ENCODE measurements around the gene CCDC30. TPM values are rescaled to one million over a fixed set of nuclear protein-coding genes. Genes with fewer than 3 reads are reported as not detected.

Gene CCDC30
- polyA plus RNA-seq, 1 donor (not counting 4 experiments of a cell fraction or from before 2014, with no cell fraction given): 0.35 TPM

- FAIRE-seq (peak; percentile 98), DNase-seq (ENCODE audit: low read depth, low spot score) (peak; percentile 30)
- Histone ChIP-seq H3K9me3 (ENCODE audit: control insufficient read depth, low read depth, low read length) (no peaks in the 10 kb centered on the region), H2AFZ (ENCODE audit: control insufficient read depth, low read length) (no peak overlapping the region), H3K4me3 (ENCODE audit: control insufficient read depth in 2 of 3, extremely low read depth in 1 of 3, insufficient read depth in 2 of 3, low read depth in 1 of 3, low read length in 3 of 3) (peak overlapping the region in 1 of 3 experiments; percentile 50), H4K20me1 (ENCODE audit: control insufficient read depth, extremely low read depth, insufficient read depth, low read length) (no peaks in the 10 kb centered on the region), H3K27me3 (ENCODE audit: control insufficient read depth, extremely low read depth, insufficient read depth, low read length) (no peaks in the 10 kb centered on the region), H3K4me1 (ENCODE audit: control insufficient read depth, extremely low read depth, insufficient read depth, low read length) (peaks cover 15% of the 10 kb centered on the region), H3K9me1 (ENCODE audit: control insufficient read depth, extremely low read depth, insufficient read depth, low read length) (no peaks in the 10 kb centered on the region), H3K9ac (ENCODE audit: control insufficient read depth, extremely low read depth, insufficient read depth, low read length) (no peak overlapping the region), H3K79me2 (ENCODE audit: control insufficient read depth, insufficient read depth, low read length) (no peaks in the 10 kb centered on the region), H3K27ac (ENCODE audit: control insufficient read depth, insufficient read depth, low read length) (no peak overlapping the region), H3K4me2 (ENCODE audit: control insufficient read depth, extremely low read depth, insufficient read depth, low read depth, low read length) (peak overlapping the region; percentile 80), H3K36me3 (ENCODE audit: control insufficient read depth in 2 of 2, extremely low read depth in 1 of 2, insufficient read depth in 2 of 2, low read length in 2 of 2) (no peaks in the 10 kb centered on the region)
- TF ChIP-seq CTCF (optimal IDR thresholded peaks at IDR 0.05 in 1 of 3, IDR thresholded peaks at IDR 0.05 in 1 of 3, conservative IDR thresholded peaks at IDR 0.05 in 1 of 3; ENCODE audit: extremely low read depth in 1 of 3, insufficient read depth in 2 of 3, low read length in 3 of 3) (no peak), EZH2 (IDR thresholded peaks at IDR 0.05; ENCODE audit: low read length) (no peak)
- dilution Hi-C loops (cut with MboI; ENCODE audit: extremely low pct_ligation_motif_present, low sequenced_read_pairs): no loop called here
Measured at GRCh38 chr1:42529724-42530181, 66.7 kb downstream of the CCDC30 start.

DNA sequence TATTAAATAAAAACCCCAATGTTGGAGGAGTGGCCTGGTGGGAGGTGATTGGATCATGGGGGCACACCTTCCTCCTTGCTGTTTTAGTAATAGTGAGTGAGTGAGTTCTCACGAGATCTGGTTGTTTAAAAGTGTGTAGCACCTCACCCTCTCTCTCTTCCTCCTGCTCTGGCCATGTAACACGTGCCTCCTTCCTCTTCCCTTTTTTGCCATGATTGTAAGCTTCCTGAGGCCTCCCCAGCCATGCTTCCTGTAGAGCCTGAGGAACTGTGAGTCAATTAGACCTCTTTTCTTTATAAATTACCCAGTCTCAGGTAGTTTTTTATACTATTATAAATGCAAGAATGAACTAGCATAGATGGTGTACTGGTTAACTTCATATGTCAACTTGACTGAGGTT is 68.0 kb downstream of the CCDC30 start:
- dilution Hi-C loops (cut with MboI; ENCODE audit: extremely low pct_ligation_motif_present, low sequenced_read_pairs): no loop called here
- Histone ChIP-seq H3K79me2 (ENCODE audit: control insufficient read depth, insufficient read depth, low read length) (no peaks in the 10 kb centered on the region), H3K27me3 (ENCODE audit: control insufficient read depth, extremely low read depth, insufficient read depth, low read length) (no peaks in the 10 kb centered on the region), H3K36me3 (ENCODE audit: control insufficient read depth in 2 of 2, extremely low read depth in 1 of 2, insufficient read depth in 2 of 2, low read length in 2 of 2) (no peaks in the 10 kb centered on the region), H4K20me1 (ENCODE audit: control insufficient read depth, extremely low read depth, insufficient read depth, low read length) (no peaks in the 10 kb centered on the region), H2AFZ (ENCODE audit: control insufficient read depth, low read length) (no peak overlapping the region), H3K4me2 (ENCODE audit: control insufficient read depth, extremely low read depth, insufficient read depth, low read depth, low read length) (no peak overlapping the region), H3K9me3 (ENCODE audit: control insufficient read depth, low read depth, low read length) (no peaks in the 10 kb centered on the region), H3K9me1 (ENCODE audit: control insufficient read depth, extremely low read depth, insufficient read depth, low read length) (no peaks in the 10 kb centered on the region), H3K4me3 (ENCODE audit: control insufficient read depth in 2 of 3, extremely low read depth in 1 of 3, insufficient read depth in 2 of 3, low read depth in 1 of 3, low read length in 3 of 3) (no peak overlapping the region), H3K27ac (ENCODE audit: control insufficient read depth, insufficient read depth, low read length) (no peak overlapping the region), H3K4me1 (ENCODE audit: control insufficient read depth, extremely low read depth, insufficient read depth, low read length) (peaks cover 15% of the 10 kb centered on the region), H3K9ac (ENCODE audit: control insufficient read depth, extremely low read depth, insufficient read depth, low read length) (no peak overlapping the region)
- FAIRE-seq (no peak), DNase-seq (ENCODE audit: low read depth, low spot score) (no peak)
- TF ChIP-seq EZH2 (IDR thresholded peaks at IDR 0.05; ENCODE audit: low read length): no peak
- TF ChIP-seq CTCF (optimal IDR thresholded peaks at IDR 0.05 in 1 of 3, IDR thresholded peaks at IDR 0.05 in 1 of 3, conservative IDR thresholded peaks at IDR 0.05 in 1 of 3; ENCODE audit: extremely low read depth in 1 of 3, insufficient read depth in 2 of 3, low read length in 3 of 3): no peak

All from keratinocyte (primary cell).